ENCODE results near the gene C20orf141.

- no peak for TF ChIP-seq CTCF (IDR thresholded peaks at IDR 0.05; ENCODE audit: borderline replicate concordance, extremely low read depth, low read length, poor library complexity, severe bottlenecking)
- TF ChIP-seq EZH2 (IDR thresholded peaks at IDR 0.05; ENCODE audit: borderline replicate concordance, low read depth, low read length, severe bottlenecking) = no peak
Observed at GRCh38 chr20:2817891-2818595, 3.3 kb downstream of the C20orf141 start.
